SK-N-SH (cell line): Measurements from ENCODE around the gene MMS22L.

Source experiments
- EP300 ChIP-seq, 2 experiments: IDR thresholded peaks; 2 replicates each; pipeline versions ENCODE4 v1.4.0 to v1.6.1; 2012; ENCODE audit warnings: borderline replicate concordance in 1 of 2, low read depth in 1 of 2, low read length in 1 of 2
- POLR2AphosphoS5 ChIP-seq: IDR thresholded peaks from 2 replicates; pipeline ENCODE4 v1.6.1; 2012; ENCODE audit warnings: low read depth, low read length
- RAD21 ChIP-seq: IDR thresholded peaks from 2 replicates; pipeline ENCODE4 v1.6.1; 2012; ENCODE audit warnings: mild to moderate bottlenecking, low read length
- RCOR1 ChIP-seq: fragments of 150-350 bp; IDR thresholded peaks from 2 replicates; pipeline ENCODE4 v1.6.1; 2017; ENCODE audit warnings: antibody characterized with exemption, low read length
- SMC3 ChIP-seq: IDR thresholded peaks from 2 replicates; pipeline ENCODE4 v1.6.1; 2012; ENCODE audit warnings: low read depth, low read length, improper control_type of control experiment
- TF ChIP-seq, protein P1 (sequence below): fragments of 200-600 bp; sonication (generic); IDR thresholded peaks from 2 replicates; pipeline ENCODE4 v1.6.1; 2017; ENCODE audit warnings: antibody characterized with exemption, mild to moderate bottlenecking, moderate library complexity
- TF ChIP-seq, protein P2 (sequence below): IDR thresholded peaks from 2 replicates; pipeline ENCODE4; 2012

DNA sequence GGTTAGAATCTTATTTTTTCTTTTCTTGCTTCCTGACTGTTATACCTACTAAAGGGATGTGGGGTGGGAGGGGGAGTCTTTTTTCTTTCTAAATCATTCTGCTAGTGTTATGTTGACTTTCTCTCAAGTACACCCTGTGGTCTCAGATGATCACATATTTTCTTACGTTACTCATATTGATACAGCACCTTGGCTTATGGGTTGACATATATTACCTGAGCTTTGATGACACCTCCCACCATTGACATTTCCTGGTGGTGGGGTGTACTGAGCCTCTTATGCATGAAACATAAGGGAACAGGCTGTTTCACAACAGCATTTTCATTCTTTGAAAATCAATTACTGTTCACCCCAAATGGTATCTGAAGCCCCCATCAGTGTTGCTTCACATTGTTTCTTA lies 169.8 kb downstream of the MMS22L start:
- TF ChIP-seq, protein P1, sequence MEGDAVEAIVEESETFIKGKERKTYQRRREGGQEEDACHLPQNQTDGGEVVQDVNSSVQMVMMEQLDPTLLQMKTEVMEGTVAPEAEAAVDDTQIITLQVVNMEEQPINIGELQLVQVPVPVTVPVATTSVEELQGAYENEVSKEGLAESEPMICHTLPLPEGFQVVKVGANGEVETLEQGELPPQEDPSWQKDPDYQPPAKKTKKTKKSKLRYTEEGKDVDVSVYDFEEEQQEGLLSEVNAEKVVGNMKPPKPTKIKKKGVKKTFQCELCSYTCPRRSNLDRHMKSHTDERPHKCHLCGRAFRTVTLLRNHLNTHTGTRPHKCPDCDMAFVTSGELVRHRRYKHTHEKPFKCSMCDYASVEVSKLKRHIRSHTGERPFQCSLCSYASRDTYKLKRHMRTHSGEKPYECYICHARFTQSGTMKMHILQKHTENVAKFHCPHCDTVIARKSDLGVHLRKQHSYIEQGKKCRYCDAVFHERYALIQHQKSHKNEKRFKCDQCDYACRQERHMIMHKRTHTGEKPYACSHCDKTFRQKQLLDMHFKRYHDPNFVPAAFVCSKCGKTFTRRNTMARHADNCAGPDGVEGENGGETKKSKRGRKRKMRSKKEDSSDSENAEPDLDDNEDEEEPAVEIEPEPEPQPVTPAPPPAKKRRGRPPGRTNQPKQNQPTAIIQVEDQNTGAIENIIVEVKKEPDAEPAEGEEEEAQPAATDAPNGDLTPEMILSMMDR = no peak
- TF ChIP-seq RCOR1 (no peak), EP300 (IDR thresholded peaks at IDR 0.05; ENCODE audit: borderline replicate concordance in 1 of 2, low read depth in 1 of 2, low read length in 1 of 2) (no peak), POLR2AphosphoS5 (no peak), SMC3 (no peak), RAD21 (no peak)
- TF ChIP-seq, protein P2, sequence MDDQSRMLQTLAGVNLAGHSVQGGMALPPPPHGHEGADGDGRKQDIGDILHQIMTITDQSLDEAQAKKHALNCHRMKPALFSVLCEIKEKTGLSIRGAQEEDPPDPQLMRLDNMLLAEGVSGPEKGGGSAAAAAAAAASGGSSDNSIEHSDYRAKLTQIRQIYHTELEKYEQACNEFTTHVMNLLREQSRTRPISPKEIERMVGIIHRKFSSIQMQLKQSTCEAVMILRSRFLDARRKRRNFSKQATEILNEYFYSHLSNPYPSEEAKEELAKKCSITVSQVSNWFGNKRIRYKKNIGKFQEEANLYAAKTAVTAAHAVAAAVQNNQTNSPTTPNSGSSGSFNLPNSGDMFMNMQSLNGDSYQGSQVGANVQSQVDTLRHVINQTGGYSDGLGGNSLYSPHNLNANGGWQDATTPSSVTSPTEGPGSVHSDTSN = no peak
